ENCODE results near the gene SH3RF3. TPM values are rescaled to one million over a fixed set of nuclear protein-coding genes. Genes with fewer than 3 reads are reported as not detected.

SH3RF3 gene
- total and polyA plus RNA-seq, 12 donors: 0.72 to 19.1 (median 12.2) TPM

- intact Hi-C loops (cut with DNase I): no loop called here
- 89 to 97% (median 93%) methylated on average over 3 of the region's 3 CpGs for WGBS, 4 donors
- DNase-seq: no peak
- Histone ChIP-seq H3K27ac (no peak overlapping the region), H3K36me3 (replicated peaks in 1 of 2) (no peaks in the 10 kb centered on the region), H3K4me3 (no peak overlapping the region), H3K4me1 (replicated peaks in 1 of 2) (no peaks in the 10 kb centered on the region), H3K27me3 (no peaks in the 10 kb centered on the region), H3K9me3 (replicated peaks in 1 of 3) (no peaks in the 10 kb centered on the region)
- TF ChIP-seq POLR2A (IDR thresholded peaks at IDR 0.05): no peak
- TF ChIP-seq, protein P1, sequence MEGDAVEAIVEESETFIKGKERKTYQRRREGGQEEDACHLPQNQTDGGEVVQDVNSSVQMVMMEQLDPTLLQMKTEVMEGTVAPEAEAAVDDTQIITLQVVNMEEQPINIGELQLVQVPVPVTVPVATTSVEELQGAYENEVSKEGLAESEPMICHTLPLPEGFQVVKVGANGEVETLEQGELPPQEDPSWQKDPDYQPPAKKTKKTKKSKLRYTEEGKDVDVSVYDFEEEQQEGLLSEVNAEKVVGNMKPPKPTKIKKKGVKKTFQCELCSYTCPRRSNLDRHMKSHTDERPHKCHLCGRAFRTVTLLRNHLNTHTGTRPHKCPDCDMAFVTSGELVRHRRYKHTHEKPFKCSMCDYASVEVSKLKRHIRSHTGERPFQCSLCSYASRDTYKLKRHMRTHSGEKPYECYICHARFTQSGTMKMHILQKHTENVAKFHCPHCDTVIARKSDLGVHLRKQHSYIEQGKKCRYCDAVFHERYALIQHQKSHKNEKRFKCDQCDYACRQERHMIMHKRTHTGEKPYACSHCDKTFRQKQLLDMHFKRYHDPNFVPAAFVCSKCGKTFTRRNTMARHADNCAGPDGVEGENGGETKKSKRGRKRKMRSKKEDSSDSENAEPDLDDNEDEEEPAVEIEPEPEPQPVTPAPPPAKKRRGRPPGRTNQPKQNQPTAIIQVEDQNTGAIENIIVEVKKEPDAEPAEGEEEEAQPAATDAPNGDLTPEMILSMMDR (IDR thresholded peaks at IDR 0.05): no peak
Observed at GRCh38 chr2:109094144-109094543, 34.9 kb upstream of the SH3RF3 start.

DNA sequence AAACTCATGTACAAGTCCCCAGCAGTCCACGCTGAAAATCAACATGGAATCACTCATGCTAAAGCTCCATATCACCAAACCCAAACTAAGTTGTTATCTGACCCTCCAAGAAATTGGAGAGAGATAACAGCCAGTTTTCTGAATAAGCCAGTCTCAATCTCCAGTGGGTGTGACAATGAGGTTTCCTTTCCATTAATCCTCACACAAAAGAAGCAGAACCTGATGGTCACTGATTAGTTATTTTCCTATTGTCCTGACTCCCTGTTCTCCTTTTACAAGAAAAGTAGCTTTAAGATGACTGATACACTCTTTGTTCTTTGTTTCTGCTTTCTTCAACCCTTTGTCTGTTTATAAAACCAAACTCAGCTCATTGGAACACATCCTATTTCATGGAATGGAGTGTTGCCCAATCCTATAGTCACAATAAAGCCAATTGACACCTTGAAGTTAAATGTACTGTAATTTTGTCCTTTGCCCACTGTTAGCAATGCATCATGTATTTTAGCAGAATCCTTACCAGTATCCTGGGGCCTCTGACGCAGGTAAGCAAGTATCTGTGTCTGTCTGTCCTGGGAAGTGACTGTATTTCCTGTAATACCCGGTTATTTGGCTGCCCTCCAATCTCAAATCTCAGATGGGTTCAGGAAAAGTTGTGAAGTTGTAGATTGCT is 30.6 kb upstream of the SH3RF3 start:
- 44 to 59% (median 48%) methylated on average over 3 of the region's 3 CpGs for WGBS, 4 donors
- no peak overlapping the region for H3K4me3 ChIP-seq
- DNase-seq: peak in 2 of 7 donors; percentile 26 to 48
- no peak for TF ChIP-seq POLR2A (IDR thresholded peaks at IDR 0.05)
- TF ChIP-seq, protein P1 (IDR thresholded peaks at IDR 0.05): no peak
- H3K9me3 ChIP-seq (replicated peaks in 1 of 3): no peaks in the 10 kb centered on the region
- H3K27ac ChIP-seq: no peak overlapping the region
- no peaks in the 10 kb centered on the region for H3K4me1 ChIP-seq (replicated peaks in 1 of 2)
- intact Hi-C loops (cut with DNase I): no loop called here
- H3K36me3 ChIP-seq (replicated peaks in 1 of 2): no peaks in the 10 kb centered on the region
- peaks cover 5% of the 10 kb centered on the region for H3K27me3 ChIP-seq

DNA sequence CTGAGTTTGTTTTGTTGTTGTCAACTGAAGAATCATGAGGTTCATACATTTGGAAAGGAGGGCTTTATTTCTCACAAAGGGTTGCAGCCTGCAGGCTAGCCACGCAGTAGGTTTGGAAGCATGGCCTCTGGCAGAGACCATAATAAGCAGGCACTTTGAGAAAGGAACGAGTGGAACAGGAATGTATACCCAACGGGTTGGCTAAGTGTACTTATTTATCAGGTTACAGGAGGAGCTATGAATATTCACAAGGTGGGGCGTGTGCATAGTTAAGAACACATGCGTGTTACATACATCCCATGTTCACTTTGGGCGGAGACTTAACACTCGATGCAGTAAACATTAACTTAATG is 30.1 kb upstream of the SH3RF3 start:
- Histone ChIP-seq H3K27ac (no peak overlapping the region), H3K4me3 (no peak overlapping the region), H3K4me1 (replicated peaks in 1 of 2) (no peaks in the 10 kb centered on the region), H3K9me3 (replicated peaks in 1 of 3) (no peaks in the 10 kb centered on the region), H3K36me3 (replicated peaks in 1 of 2) (no peaks in the 10 kb centered on the region), H3K27me3 (peaks cover 5% of the 10 kb centered on the region)
- no peak for DNase-seq
- WGBS, 4 donors: 72 to 78% (median 77%) methylated on average over 7 of the region's 7 CpGs
- TF ChIP-seq POLR2A (IDR thresholded peaks at IDR 0.05): no peak
- TF ChIP-seq, protein P1 (IDR thresholded peaks at IDR 0.05): no peak
- intact Hi-C loops (cut with DNase I): no loop called here

GRCh38 chr2:109102588-109103233 is 26.3 kb upstream of the SH3RF3 start:
- peak in 1 of 7 donors; percentile 34 for DNase-seq
- no peaks in the 10 kb centered on the region for H3K9me3 ChIP-seq (replicated peaks in 1 of 3)
- no peaks in the 10 kb centered on the region for H3K36me3 ChIP-seq (replicated peaks in 1 of 2)
- H3K4me3 ChIP-seq: no peak overlapping the region
- no peak overlapping the region for H3K27ac ChIP-seq
- H3K27me3 ChIP-seq: peaks cover 5% of the 10 kb centered on the region
- intact Hi-C loops (cut with DNase I): no loop called here
- TF ChIP-seq, protein P1 (IDR thresholded peaks at IDR 0.05): no peak
- TF ChIP-seq POLR2A (IDR thresholded peaks at IDR 0.05): no peak
- WGBS, 4 donors: 22 to 23% (median 22%) methylated on average over 10 of the region's 10 CpGs
- H3K4me1 ChIP-seq (replicated peaks in 1 of 2): no peaks in the 10 kb centered on the region

Data from adrenal gland (tissue), 12 donors.